Measurements from ENCODE around the gene PSD.
A peak's percentile ranks its signal among the peaks of the same experiment; 100 is the strongest.

PSD gene

GRCh38 chr10:102400598-102401341 is 17.8 kb downstream of the PSD start:
- no peak overlapping the region for H3K4me3 ChIP-seq (ENCODE audit: control insufficient read depth, low read depth, low read length)
- no peak for DNase-seq (ENCODE audit: low read depth)
- TF ChIP-seq, protein P1, sequence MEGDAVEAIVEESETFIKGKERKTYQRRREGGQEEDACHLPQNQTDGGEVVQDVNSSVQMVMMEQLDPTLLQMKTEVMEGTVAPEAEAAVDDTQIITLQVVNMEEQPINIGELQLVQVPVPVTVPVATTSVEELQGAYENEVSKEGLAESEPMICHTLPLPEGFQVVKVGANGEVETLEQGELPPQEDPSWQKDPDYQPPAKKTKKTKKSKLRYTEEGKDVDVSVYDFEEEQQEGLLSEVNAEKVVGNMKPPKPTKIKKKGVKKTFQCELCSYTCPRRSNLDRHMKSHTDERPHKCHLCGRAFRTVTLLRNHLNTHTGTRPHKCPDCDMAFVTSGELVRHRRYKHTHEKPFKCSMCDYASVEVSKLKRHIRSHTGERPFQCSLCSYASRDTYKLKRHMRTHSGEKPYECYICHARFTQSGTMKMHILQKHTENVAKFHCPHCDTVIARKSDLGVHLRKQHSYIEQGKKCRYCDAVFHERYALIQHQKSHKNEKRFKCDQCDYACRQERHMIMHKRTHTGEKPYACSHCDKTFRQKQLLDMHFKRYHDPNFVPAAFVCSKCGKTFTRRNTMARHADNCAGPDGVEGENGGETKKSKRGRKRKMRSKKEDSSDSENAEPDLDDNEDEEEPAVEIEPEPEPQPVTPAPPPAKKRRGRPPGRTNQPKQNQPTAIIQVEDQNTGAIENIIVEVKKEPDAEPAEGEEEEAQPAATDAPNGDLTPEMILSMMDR (IDR thresholded peaks at IDR 0.05; ENCODE audit: control insufficient read depth, insufficient read depth, low read depth, low read length, missing control alignments), result no peak

GRCh38 chr10:102400076-102400475 is 18.5 kb downstream of the PSD start:
- no peak for DNase-seq (ENCODE audit: low read depth)
- TF ChIP-seq, protein P1 (IDR thresholded peaks at IDR 0.05; ENCODE audit: control insufficient read depth, insufficient read depth, low read depth, low read length, missing control alignments), result no peak
- no peak overlapping the region for H3K4me3 ChIP-seq (ENCODE audit: control insufficient read depth, low read depth, low read length)

DNA sequence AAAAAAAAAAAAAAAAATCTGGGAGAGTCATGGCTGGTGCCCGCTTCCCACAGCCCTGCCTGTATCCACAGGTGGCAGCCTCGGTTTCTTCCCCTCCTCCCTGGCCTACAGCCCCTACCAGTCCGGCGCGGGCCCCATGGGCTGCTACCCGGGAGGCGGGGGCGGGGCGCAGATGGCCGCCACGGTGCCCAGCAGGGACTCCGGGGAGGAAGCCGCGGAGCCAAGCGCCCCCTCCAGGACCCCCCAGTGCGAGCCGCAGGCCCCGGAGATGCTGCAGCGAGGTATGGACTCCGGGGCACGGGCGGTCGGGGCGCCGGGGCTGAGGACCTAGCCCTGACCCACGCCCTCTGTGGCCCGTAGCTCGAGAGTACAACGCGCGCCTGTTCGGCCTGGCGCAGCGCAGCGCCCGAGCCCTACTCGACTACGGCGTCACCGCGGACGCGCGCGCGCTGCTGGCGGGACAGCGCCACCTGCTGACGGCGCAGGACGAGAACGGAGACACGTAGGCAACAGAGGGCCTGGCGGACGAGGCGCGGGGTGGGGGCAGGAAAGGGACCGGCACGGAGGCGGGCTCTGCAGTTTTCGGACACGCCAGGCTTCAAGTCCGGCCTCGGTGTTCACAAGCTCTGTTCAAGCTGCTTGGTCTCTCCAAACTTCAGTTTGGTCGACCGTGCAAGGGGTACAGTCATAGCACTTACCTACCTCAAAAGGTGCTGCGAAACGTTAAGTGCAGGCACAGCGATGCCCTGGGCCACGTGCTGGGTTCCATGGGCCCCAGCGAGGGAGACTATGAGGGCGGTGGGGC is 19.2 kb downstream of the PSD start:
- peak overlapping the region; percentile 37 for H3K4me3 ChIP-seq (ENCODE audit: control insufficient read depth, low read depth, low read length)
- peak; percentile 41 for DNase-seq (ENCODE audit: low read depth)
- TF ChIP-seq, protein P1 (IDR thresholded peaks at IDR 0.05; ENCODE audit: control insufficient read depth, insufficient read depth, low read depth, low read length, missing control alignments), result peak; percentile 82

GRCh38 chr10:102398172-102399020 is 20.2 kb downstream of the PSD start:
- DNase-seq (ENCODE audit: low read depth), result no peak
- no peak overlapping the region for H3K4me3 ChIP-seq (ENCODE audit: control insufficient read depth, low read depth, low read length)
- TF ChIP-seq, protein P1 (IDR thresholded peaks at IDR 0.05; ENCODE audit: control insufficient read depth, insufficient read depth, low read depth, low read length, missing control alignments), result no peak

GRCh38 chr10:102397222-102398171 is 21.1 kb downstream of the PSD start:
- no peak overlapping the region for H3K4me3 ChIP-seq (ENCODE audit: control insufficient read depth, low read depth, low read length)
- TF ChIP-seq, protein P1 (IDR thresholded peaks at IDR 0.05; ENCODE audit: control insufficient read depth, insufficient read depth, low read depth, low read length, missing control alignments), result no peak
- DNase-seq (ENCODE audit: low read depth), result no peak
